ENCODE data around the gene THRAP3. TPM values are rescaled to one million over a fixed set of nuclear protein-coding genes. Genes with fewer than 3 reads are reported as not detected.
"Not testable (repeated sequence)": the region's sequence is repeated elsewhere in the genome, so short reads cannot be mapped to it uniquely, and the experiment has no call there.

The THRAP3 gene
- total RNA-seq, 1 donor from 2014 or later = 161 TPM

GRCh38 chr1:36199934-36200741, 24.1 kb upstream of the THRAP3 start:
- intact Hi-C loops (cut with micrococcal nuclease) = no loop called here
- no peak overlapping the region for H3K27ac Mint-ChIP-seq
- peaks cover 3% of the 10 kb centered on the region for H3K27me3 Mint-ChIP-seq
- no peaks in the 10 kb centered on the region for H3K9me3 Mint-ChIP-seq
- DNase-seq = no peak
- no peaks in the 10 kb centered on the region for H3K4me1 Mint-ChIP-seq
- no peaks in the 10 kb centered on the region for H3K36me3 Mint-ChIP-seq (ENCODE audit: low read depth)
- no peak overlapping the region for H3K4me3 Mint-ChIP-seq

- no peaks in the 10 kb centered on the region for H3K9me3 Mint-ChIP-seq
These were observed 21.2 kb upstream of the THRAP3 start for GRCh38 chr1:36203027-36203553.

GRCh38 chr1:36203554-36204346, 20.5 kb upstream of the THRAP3 start:
- Mint-ChIP-seq H3K9me3 (no peaks in the 10 kb centered on the region), H3K36me3 (ENCODE audit: low read depth) (no peaks in the 10 kb centered on the region), H3K4me1 (peaks cover 11% of the 10 kb centered on the region), H3K27ac (no peak overlapping the region), H3K27me3 (peaks cover 3% of the 10 kb centered on the region), H3K4me3 (no peak overlapping the region)
- intact Hi-C loops (cut with micrococcal nuclease) = no loop called here
- DNase-seq = no peak

More at GRCh38 chr1:36203027-36203553, 21.2 kb upstream of the THRAP3 start:
- Mint-ChIP-seq H3K27me3 (peaks cover 3% of the 10 kb centered on the region), H3K36me3 (ENCODE audit: low read depth) (no peaks in the 10 kb centered on the region), H3K27ac (no peak overlapping the region), H3K4me1 (peaks cover 11% of the 10 kb centered on the region), H3K4me3 (no peak overlapping the region)
- intact Hi-C loops (cut with micrococcal nuclease) = no loop called here
- DNase-seq = no peak

- Mint-ChIP-seq H3K4me1 (peaks cover 11% of the 10 kb centered on the region), H3K27me3 (peaks cover 3% of the 10 kb centered on the region), H3K4me3 (no peak overlapping the region), H3K9me3 (no peaks in the 10 kb centered on the region), H3K36me3 (ENCODE audit: low read depth) (no peaks in the 10 kb centered on the region), H3K27ac (no peak overlapping the region)
- intact Hi-C loops (cut with micrococcal nuclease) = no loop called here
- no peak for DNase-seq
These were observed 19.8 kb upstream of the THRAP3 start for GRCh38 chr1:36204347-36204909.

- intact Hi-C loops (cut with micrococcal nuclease) = loop anchor here (5.0 kb wide), 1 partner anchor 76 kb away; no protein-coding TSS in a partner anchor
- Mint-ChIP-seq H3K36me3 (ENCODE audit: low read depth) (no peaks in the 10 kb centered on the region), H3K4me3 (no peak overlapping the region), H3K4me1 (peaks cover 11% of the 10 kb centered on the region), H3K27me3 (no peaks in the 10 kb centered on the region), H3K9me3 (no peaks in the 10 kb centered on the region), H3K27ac (peak overlapping the region; percentile 69)
- DNase-seq = no peak
These were observed 17.9 kb upstream of the THRAP3 start for GRCh38 chr1:36206323-36206858.

GRCh38 chr1:36207339-36207738, 16.9 kb upstream of the THRAP3 start:
- Mint-ChIP-seq H3K27ac (peak overlapping the region; percentile 69), H3K27me3 (no peaks in the 10 kb centered on the region), H3K4me3 (no peak overlapping the region), H3K9me3 (no peaks in the 10 kb centered on the region), H3K36me3 (ENCODE audit: low read depth) (no peaks in the 10 kb centered on the region), H3K4me1 (peaks cover 11% of the 10 kb centered on the region)
- intact Hi-C loops (cut with micrococcal nuclease) = loop anchor here (5.0 kb wide), 1 partner anchor 75 kb away; no protein-coding TSS in a partner anchor
- no peak for DNase-seq

- H3K27me3 Mint-ChIP-seq = no peaks in the 10 kb centered on the region
- H3K9me3 Mint-ChIP-seq = no peaks in the 10 kb centered on the region
- intact Hi-C loops (cut with micrococcal nuclease) = loop anchor here (5.0 kb wide), 1 partner anchor 73 kb away; no protein-coding TSS in a partner anchor
- no peaks in the 10 kb centered on the region for H3K36me3 Mint-ChIP-seq (ENCODE audit: low read depth)
- H3K27ac Mint-ChIP-seq = no peak overlapping the region
- DNase-seq = no peak
- H3K4me3 Mint-ChIP-seq = no peak overlapping the region
- H3K4me1 Mint-ChIP-seq = peaks cover 15% of the 10 kb centered on the region
These were observed 15.1 kb upstream of the THRAP3 start for GRCh38 chr1:36208978-36209703.

- intact Hi-C loops (cut with micrococcal nuclease) = no loop called here
- Mint-ChIP-seq H3K4me1 (peaks cover 13% of the 10 kb centered on the region), H3K27ac (no peak overlapping the region)
These were observed 12.9 kb upstream of the THRAP3 start for GRCh38 chr1:36211307-36211706.

GRCh38 chr1:36211841-36212240, 12.4 kb upstream of the THRAP3 start:
- DNase-seq = no peak
- Mint-ChIP-seq H3K9me3 (no peaks in the 10 kb centered on the region), H3K27ac (no peak overlapping the region), H3K27me3 (no peaks in the 10 kb centered on the region), H3K4me3 (no peak overlapping the region), H3K36me3 (ENCODE audit: low read depth) (no peaks in the 10 kb centered on the region), H3K4me1 (peaks cover 8% of the 10 kb centered on the region)
- intact Hi-C loops (cut with micrococcal nuclease) = no loop called here

More at GRCh38 chr1:36211307-36211706, 12.9 kb upstream of the THRAP3 start:
- DNase-seq = no peak
- no peaks in the 10 kb centered on the region for H3K27me3 Mint-ChIP-seq
- no peaks in the 10 kb centered on the region for H3K36me3 Mint-ChIP-seq (ENCODE audit: low read depth)
- no peak overlapping the region for H3K4me3 Mint-ChIP-seq
- no peaks in the 10 kb centered on the region for H3K9me3 Mint-ChIP-seq

GRCh38 chr1:36212782-36213181, 11.5 kb upstream of the THRAP3 start:
- no peak overlapping the region for H3K27ac Mint-ChIP-seq
- H3K9me3 Mint-ChIP-seq = no peaks in the 10 kb centered on the region
- H3K36me3 Mint-ChIP-seq (ENCODE audit: low read depth) = no peaks in the 10 kb centered on the region
- H3K27me3 Mint-ChIP-seq = no peaks in the 10 kb centered on the region
- peaks cover 9% of the 10 kb centered on the region for H3K4me1 Mint-ChIP-seq
- intact Hi-C loops (cut with micrococcal nuclease) = no loop called here
- no peak overlapping the region for H3K4me3 Mint-ChIP-seq
- no peak for DNase-seq

- intact Hi-C loops (cut with micrococcal nuclease) = no loop called here
- no peaks in the 10 kb centered on the region for H3K9me3 Mint-ChIP-seq
- H3K36me3 Mint-ChIP-seq (ENCODE audit: low read depth) = no peaks in the 10 kb centered on the region
- H3K27ac Mint-ChIP-seq = no peak overlapping the region
- H3K27me3 Mint-ChIP-seq = no peaks in the 10 kb centered on the region
- peaks cover 9% of the 10 kb centered on the region for H3K4me1 Mint-ChIP-seq
- no peak for DNase-seq
- no peak overlapping the region for H3K4me3 Mint-ChIP-seq
These were observed 6.6 kb upstream of the THRAP3 start for GRCh38 chr1:36217670-36218069.

GRCh38 chr1:36221901-36222300, 2.3 kb upstream of the THRAP3 start:
- not testable (repeated sequence) for DNase-seq, H3K27ac Mint-ChIP-seq, H3K4me3 Mint-ChIP-seq, H3K27me3 Mint-ChIP-seq, H3K9me3 Mint-ChIP-seq
- Mint-ChIP-seq H3K4me1 (peaks cover 30% of the 10 kb centered on the region), H3K36me3 (ENCODE audit: low read depth) (peaks cover 22% of the 10 kb centered on the region)
- intact Hi-C loops (cut with micrococcal nuclease) = loop anchor here (5.0 kb wide), 2 partner anchors 65 to 85 kb away; partner anchors contain the start of gene SH3D21
